Upper lobe of left lung (tissue), 4 donors: Measurements from ENCODE around the gene DPPA2.

Experiments
- EP300 ChIP-seq, 4 donors: sonication (generic); formaldehyde crosslinking; IDR thresholded peaks; one replicate each; pipeline ENCODE4 v1.5.1; 2017; ENCODE audit warnings: antibody characterized with exemption in 4 of 4, control low read depth in 2 of 4
- POLR2AphosphoS5 ChIP-seq, 2 donors: sonication (generic); formaldehyde crosslinking; IDR thresholded peaks; one replicate each; pipeline ENCODE4 v1.5.1; 2017; ENCODE audit warnings: antibody characterized with exemption in 2 of 2
- TF ChIP-seq, protein P1 (sequence below), 6 experiments: fragments of 450-650 bp in 4 of 6; fragments of 200-600 bp in 2 of 6; sonication (generic) in 2 of 6; IDR thresholded peaks; one replicate each; pipeline ENCODE4 v1.5.1; 2016 to 2019; ENCODE audit warnings: antibody characterized with exemption in 6 of 6

GRCh38 chr3:109363634-109364033 is 47.3 kb upstream of the DPPA2 start:
- TF ChIP-seq, protein P1, sequence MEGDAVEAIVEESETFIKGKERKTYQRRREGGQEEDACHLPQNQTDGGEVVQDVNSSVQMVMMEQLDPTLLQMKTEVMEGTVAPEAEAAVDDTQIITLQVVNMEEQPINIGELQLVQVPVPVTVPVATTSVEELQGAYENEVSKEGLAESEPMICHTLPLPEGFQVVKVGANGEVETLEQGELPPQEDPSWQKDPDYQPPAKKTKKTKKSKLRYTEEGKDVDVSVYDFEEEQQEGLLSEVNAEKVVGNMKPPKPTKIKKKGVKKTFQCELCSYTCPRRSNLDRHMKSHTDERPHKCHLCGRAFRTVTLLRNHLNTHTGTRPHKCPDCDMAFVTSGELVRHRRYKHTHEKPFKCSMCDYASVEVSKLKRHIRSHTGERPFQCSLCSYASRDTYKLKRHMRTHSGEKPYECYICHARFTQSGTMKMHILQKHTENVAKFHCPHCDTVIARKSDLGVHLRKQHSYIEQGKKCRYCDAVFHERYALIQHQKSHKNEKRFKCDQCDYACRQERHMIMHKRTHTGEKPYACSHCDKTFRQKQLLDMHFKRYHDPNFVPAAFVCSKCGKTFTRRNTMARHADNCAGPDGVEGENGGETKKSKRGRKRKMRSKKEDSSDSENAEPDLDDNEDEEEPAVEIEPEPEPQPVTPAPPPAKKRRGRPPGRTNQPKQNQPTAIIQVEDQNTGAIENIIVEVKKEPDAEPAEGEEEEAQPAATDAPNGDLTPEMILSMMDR (IDR thresholded peaks at IDR 0.05): no peak
- no peak for TF ChIP-seq EP300 (IDR thresholded peaks at IDR 0.05)
- TF ChIP-seq POLR2AphosphoS5 (IDR thresholded peaks at IDR 0.05): no peak
